PC-3 (cell line): ENCODE results near the gene MKRN2.

ENCODE experiments used
- EZH2 ChIP-seq: fragments of 300-600 bp; sonication (generic); IDR thresholded peaks from one replicate; pipeline ENCODE4 v1.6.1; 2017; ENCODE audit warnings: antibody characterized with exemption, mild to moderate bottlenecking, low read length; ENCODE audit not compliant: unreplicated experiment
- EZH2phosphoT487 ChIP-seq: fragments of 300-600 bp; sonication (generic); IDR thresholded peaks from 2 replicates; pipeline ENCODE4 v1.6.1; 2018; ENCODE audit warnings: mild to moderate bottlenecking, antibody characterized with exemption, low read length, borderline replicate concordance
- TF ChIP-seq, protein P1 (sequence below): fragments of 300-600 bp; sonication (generic); conservative IDR thresholded peaks from 2 replicates; pipeline ENCODE4 v1.5.1; 2017; ENCODE audit warnings: antibody characterized with exemption, low read depth, mild to moderate bottlenecking, low read length

GRCh38 chr3:12620305-12620704 lies 63.4 kb downstream of the MKRN2 start:
- TF ChIP-seq, protein P1, sequence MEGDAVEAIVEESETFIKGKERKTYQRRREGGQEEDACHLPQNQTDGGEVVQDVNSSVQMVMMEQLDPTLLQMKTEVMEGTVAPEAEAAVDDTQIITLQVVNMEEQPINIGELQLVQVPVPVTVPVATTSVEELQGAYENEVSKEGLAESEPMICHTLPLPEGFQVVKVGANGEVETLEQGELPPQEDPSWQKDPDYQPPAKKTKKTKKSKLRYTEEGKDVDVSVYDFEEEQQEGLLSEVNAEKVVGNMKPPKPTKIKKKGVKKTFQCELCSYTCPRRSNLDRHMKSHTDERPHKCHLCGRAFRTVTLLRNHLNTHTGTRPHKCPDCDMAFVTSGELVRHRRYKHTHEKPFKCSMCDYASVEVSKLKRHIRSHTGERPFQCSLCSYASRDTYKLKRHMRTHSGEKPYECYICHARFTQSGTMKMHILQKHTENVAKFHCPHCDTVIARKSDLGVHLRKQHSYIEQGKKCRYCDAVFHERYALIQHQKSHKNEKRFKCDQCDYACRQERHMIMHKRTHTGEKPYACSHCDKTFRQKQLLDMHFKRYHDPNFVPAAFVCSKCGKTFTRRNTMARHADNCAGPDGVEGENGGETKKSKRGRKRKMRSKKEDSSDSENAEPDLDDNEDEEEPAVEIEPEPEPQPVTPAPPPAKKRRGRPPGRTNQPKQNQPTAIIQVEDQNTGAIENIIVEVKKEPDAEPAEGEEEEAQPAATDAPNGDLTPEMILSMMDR, result no peak
- TF ChIP-seq EZH2, result no peak
- TF ChIP-seq EZH2phosphoT487, result no peak
